Naive thymus-derived CD8-positive, alpha-beta T cell (primary cell): ENCODE measurements around the gene KCNA3. TPM values are rescaled to one million over a fixed set of nuclear protein-coding genes. Genes with fewer than 3 reads are reported as not detected.

Experiments used
- ATAC-seq, 2 donors: fragments of 150-1000 bp; cut with Tn5 transposase in 1 of 2; sonication (Bioruptor Pico), chemical (Tn5 transposase) in 1 of 2; 1 replicate in 1 of 2; 2 replicates in 1 of 2; pipeline ENCODE4 v1.10.0; 2021; ENCODE audit warnings: mild to moderate bottlenecking in 2 of 2, moderate library complexity in 2 of 2
- POLR2A ChIA-PET: fragments of 350-600 bp; sonication (Branson Sonifier 250); formaldehyde crosslinking; loops from one replicate; lab custom pipeline; 2021; ENCODE audit warnings: antibody characterized with exemption; lab: Charles Lee
- DNase-seq, 10 donors: peaks; one replicate each; pipeline versions ENCODE4 v3.0.0 to v3.0.0-alpha.2; 2020 to 2022
- H3K27ac Mint-ChIP-seq, 10 donors: one replicate each; pipeline ENCODE4 v1.8.0; 2020 to 2022; ENCODE audit warnings: mild to moderate bottlenecking in 10 of 10, mixed read lengths in 10 of 10, moderate library complexity in 4 of 10, inconsistent platforms in 1 of 10
- H3K27me3 Mint-ChIP-seq, 5 donors: one replicate each; pipeline ENCODE4 v1.8.0; 2021 to 2022; ENCODE audit warnings: mixed read lengths in 5 of 5
- H3K36me3 Mint-ChIP-seq, 3 donors: one replicate each; pipeline ENCODE4 v1.8.0; 2020 to 2022; ENCODE audit warnings: mixed read lengths in 3 of 3, mild to moderate bottlenecking in 2 of 3, inconsistent platforms in 1 of 3
- H3K4me1 Mint-ChIP-seq, 4 donors: one replicate each; pipeline ENCODE4 v1.8.0; 2021 to 2022; ENCODE audit warnings: mixed read lengths in 4 of 4
- H3K4me3 Mint-ChIP-seq, 10 donors: one replicate each; pipeline ENCODE4 v1.8.0; 2020 to 2022; ENCODE audit warnings: mild to moderate bottlenecking in 10 of 10, mixed read lengths in 10 of 10, moderate library complexity in 6 of 10, inconsistent platforms in 1 of 10
- H3K9me3 Mint-ChIP-seq, 9 donors: one replicate each; pipeline ENCODE4 v1.8.0; 2020 to 2022; ENCODE audit warnings: mixed read lengths in 9 of 9, mild to moderate bottlenecking in 3 of 9, inconsistent platforms in 1 of 9, moderate library complexity in 1 of 9
- polyA plus RNA-seq, 3 donors: library from polyadenylated mRNA; unstranded; fragments of 300-500 nt; fragmentation: Illumina TruSeq; gene quantifications; one replicate each; pipeline ENCODE4 v1.2.3, GENCODE V29; 2021
- total RNA-seq, 8 experiments: library from RNA in 2 of 8; stranded (reverse) in 2 of 8; gene quantifications; one replicate each; pipeline ENCODE4 v1.2.3 and lab custom pipeline; 2021 to 2026

The KCNA3 gene
- total and polyA plus RNA-seq, 5 experiments from 2014 or later, result 55.6 to 78.7 (median 67.9) TPM

DNA sequence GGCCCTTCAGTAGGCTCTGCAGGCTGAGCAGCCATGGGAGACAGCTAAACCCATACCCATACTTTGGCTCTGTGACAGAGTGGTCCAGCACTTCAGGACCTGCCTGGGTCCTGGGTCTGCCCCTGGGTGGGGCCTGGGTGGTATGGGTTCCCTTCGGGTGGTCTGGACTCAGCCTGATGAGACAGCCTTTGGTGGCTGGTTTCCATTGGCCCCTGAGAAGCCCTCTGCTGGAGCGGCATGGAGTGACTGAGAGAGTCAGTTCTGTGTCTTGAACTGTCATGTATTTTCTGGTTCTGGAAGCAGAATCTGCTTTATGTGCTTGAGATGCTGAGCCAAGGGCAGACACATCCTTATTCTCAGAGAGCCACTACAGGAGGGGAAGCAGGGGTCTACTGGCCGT is 37.3 kb downstream of the KCNA3 start:
- Mint-ChIP-seq H3K9me3 (peaks cover 0 to 22% (median 5%) of the 10 kb centered on the region in 9 donors), H3K27ac (peak overlapping the region; percentile 40 to 88 (median 80)), H3K4me1 (peaks cover 12 to 91% (median 67%) of the 10 kb centered on the region in 4 donors), H3K4me3 (peak overlapping the region in 5 of 10 donors; percentile 5 to 43 (median 27)), H3K27me3 (no peaks in the 10 kb centered on the region), H3K36me3 (peaks cover 0 to 5% (median 0%) of the 10 kb centered on the region in 3 donors)
- DNase-seq, result no peak
- POLR2A ChIA-PET, result interaction anchor here (0.6 to 6.4 kb wide), 6 partner anchors 11 to 1552 kb away, joined by 3 to 87 read pairs (median 6); partner anchors contain the start of gene KCNA3
- ATAC-seq, result peak; percentile 9 to 22

DNA sequence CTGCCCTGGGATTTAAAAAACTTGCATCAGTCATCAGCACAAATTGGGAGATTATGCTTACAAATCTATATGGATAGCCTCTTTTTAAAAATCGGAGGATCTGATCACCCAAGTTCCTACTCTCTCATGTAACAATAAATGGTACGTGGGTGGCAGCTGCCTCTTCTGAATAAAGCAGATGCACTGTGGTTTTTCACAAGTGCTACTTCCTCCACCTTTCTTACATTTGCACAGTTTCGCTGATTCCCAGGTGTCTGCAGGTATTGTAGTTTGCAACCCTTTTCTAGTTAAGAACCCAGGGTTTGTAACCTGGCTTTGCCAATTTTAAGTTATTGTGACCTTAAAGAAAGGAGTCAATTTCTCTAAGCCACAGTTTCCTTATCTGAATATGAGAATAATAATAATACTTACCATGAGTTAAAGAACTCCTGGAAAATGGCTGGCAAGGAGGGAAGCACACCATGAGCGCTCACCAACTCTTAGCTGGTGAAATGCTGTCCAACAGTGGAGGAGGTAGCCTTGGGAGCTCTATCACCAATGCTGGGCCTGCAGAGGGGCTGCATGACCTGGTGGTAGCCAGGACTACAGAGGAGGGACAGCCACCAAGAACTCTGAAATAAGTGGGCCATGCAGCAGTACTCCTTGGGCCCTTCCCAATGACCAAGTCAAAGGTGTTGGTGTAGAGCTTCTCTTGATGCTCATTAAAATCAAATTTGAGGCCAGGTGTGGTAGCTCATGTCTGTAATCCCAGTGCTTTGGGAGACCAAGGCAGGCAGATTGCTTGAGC is 38.4 kb downstream of the KCNA3 start:
- DNase-seq (peak in 4 of 10 donors; percentile 24 to 54 (median 43)), ATAC-seq (peak; percentile 31 to 35)
- Mint-ChIP-seq H3K27ac (peak overlapping the region in 8 of 10 donors; percentile 79 to 93 (median 88)), H3K4me1 (peaks cover 2 to 81% (median 60%) of the 10 kb centered on the region in 4 donors), H3K9me3 (peaks cover 0 to 16% (median 1%) of the 10 kb centered on the region in 9 donors), H3K27me3 (no peaks in the 10 kb centered on the region), H3K36me3 (peaks cover 0 to 1% (median 0%) of the 10 kb centered on the region in 3 donors), H3K4me3 (peak overlapping the region; percentile 23 to 74 (median 67))
- POLR2A ChIA-PET, result interaction anchor here (0.9 to 6.4 kb wide), 8 partner anchors 9 to 151 kb away, joined by 3 to 87 read pairs (median 4); partner anchors contain the start of gene KCNA3

- Mint-ChIP-seq H3K4me3 (peak overlapping the region in 9 of 10 donors; percentile 57 to 74 (median 68)), H3K9me3 (peaks cover 0 to 9% (median 0%) of the 10 kb centered on the region in 9 donors), H3K27me3 (no peaks in the 10 kb centered on the region), H3K27ac (peak overlapping the region in 8 of 10 donors; percentile 79 to 93 (median 88)), H3K4me1 (peaks cover 0 to 75% (median 57%) of the 10 kb centered on the region in 4 donors), H3K36me3 (no peaks in the 10 kb centered on the region)
- DNase-seq, result no peak
- ATAC-seq, result no peak
- POLR2A ChIA-PET, result interaction anchor here (0.6 to 6.4 kb wide), 10 partner anchors 10 to 152 kb away, joined by 3 to 87 read pairs (median 4); partner anchors contain the start of gene KCNA3
Measured at GRCh38 chr1:110635434-110635833, 39.3 kb downstream of the KCNA3 start.

DNA sequence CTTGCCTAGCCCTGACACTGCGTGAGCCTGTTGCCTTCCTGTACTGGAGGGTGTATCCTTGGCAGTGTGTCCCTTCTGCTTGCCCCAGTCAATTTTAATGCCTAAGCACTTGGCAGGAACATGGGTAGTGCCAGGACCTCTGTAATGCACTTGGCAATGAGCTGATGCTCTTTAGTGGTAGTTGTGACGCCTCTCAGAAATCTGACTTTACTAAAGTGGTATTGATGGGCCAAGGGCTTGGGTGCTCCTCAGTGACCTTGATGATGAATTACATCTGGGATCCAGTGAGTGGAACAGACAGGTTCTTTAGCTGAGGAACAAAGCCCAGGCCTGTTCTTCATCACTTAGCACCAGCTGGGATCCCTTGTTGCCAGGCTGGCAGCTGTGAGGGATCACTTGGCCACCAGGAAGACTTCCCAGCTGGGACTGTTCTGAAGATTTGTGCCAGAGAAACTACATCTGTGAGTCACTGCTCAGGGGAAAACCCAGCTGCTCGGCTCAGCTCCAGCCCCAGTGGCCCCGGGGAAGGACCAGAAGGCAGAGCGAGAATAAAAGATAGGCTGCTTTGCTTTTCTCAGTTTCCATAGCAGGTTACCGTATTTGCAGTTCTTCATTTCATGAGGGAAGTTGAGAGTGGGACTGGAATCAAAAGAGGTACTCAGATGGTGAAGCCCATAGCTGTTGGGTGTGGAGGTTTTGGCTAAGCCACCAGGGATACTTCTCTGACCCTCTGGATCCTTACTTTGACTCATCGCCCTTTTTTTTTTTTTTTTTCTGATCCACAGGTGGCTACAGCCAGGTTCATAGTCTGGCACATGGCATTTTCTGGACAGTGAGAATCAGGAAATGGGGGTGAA is 40.1 kb downstream of the KCNA3 start:
- POLR2A ChIA-PET, result interaction anchor here (0.6 to 6.4 kb wide), 12 partner anchors 10 to 304 kb away, joined by 3 to 87 read pairs (median 4); partner anchors contain the start of gene KCNA3
- H3K36me3 Mint-ChIP-seq, result no peaks in the 10 kb centered on the region
- H3K4me1 Mint-ChIP-seq, result peaks cover 0 to 68% (median 50%) of the 10 kb centered on the region in 4 donors

GRCh38 chr1:110634086-110634454 is 40.7 kb downstream of the KCNA3 start:
- H3K4me1 Mint-ChIP-seq, result peaks cover 0 to 66% (median 46%) of the 10 kb centered on the region in 4 donors
- ATAC-seq (no peak), DNase-seq (no peak)
- H3K27me3 Mint-ChIP-seq, result no peaks in the 10 kb centered on the region
- peak overlapping the region in 6 of 10 donors; percentile 2 to 73 (median 70) for H3K4me3 Mint-ChIP-seq
- peak overlapping the region in 8 of 10 donors; percentile 79 to 93 (median 88) for H3K27ac Mint-ChIP-seq
- no peaks in the 10 kb centered on the region for H3K36me3 Mint-ChIP-seq
- POLR2A ChIA-PET, result interaction anchor here (0.6 to 6.4 kb wide), 4 partner anchors 14 to 305 kb away, joined by 6 to 87 read pairs (median 21); partner anchors contain the start of gene KCNA3
- H3K9me3 Mint-ChIP-seq, result no peaks in the 10 kb centered on the region

More for the DNA sequence above, 40.1 kb downstream of the KCNA3 start:
- Mint-ChIP-seq H3K27ac (peak overlapping the region in 8 of 10 donors; percentile 79 to 93 (median 88)), H3K27me3 (no peaks in the 10 kb centered on the region), H3K9me3 (peaks cover 0 to 1% (median 0%) of the 10 kb centered on the region in 9 donors), H3K4me3 (peak overlapping the region in 9 of 10 donors; percentile 33 to 73 (median 68))
- ATAC-seq (peak in 1 of 2 donors; percentile 33), DNase-seq (peak in 6 of 10 donors; percentile 4 to 41 (median 24))

DNA sequence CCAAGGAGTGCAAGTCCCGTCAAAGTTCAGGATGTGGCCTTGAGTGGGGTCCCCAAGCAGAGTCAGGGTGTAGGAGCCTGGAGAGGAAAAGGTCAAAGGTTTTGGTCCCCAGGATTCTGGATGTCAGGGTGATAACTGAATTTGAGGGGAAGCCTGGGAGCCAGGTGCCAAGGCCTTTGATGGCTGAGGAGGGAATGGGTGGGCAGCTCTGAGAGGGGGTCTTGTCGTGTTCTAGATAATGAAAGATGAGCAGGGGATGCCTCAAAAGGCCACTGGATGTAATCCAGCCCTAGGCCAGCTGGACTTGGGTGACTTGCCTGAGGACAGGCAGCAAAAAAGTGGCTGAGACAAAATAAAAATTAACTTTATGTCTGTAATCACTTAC is 41.1 kb downstream of the KCNA3 start:
- H3K4me3 Mint-ChIP-seq, result peak overlapping the region in 4 of 10 donors; percentile 21 to 50 (median 35)
- POLR2A ChIA-PET, result interaction anchor here (0.6 to 6.4 kb wide), 3 partner anchors 15 to 305 kb away, joined by 6 to 87 read pairs (median 32); partner anchors contain the start of gene KCNA3

DNA sequence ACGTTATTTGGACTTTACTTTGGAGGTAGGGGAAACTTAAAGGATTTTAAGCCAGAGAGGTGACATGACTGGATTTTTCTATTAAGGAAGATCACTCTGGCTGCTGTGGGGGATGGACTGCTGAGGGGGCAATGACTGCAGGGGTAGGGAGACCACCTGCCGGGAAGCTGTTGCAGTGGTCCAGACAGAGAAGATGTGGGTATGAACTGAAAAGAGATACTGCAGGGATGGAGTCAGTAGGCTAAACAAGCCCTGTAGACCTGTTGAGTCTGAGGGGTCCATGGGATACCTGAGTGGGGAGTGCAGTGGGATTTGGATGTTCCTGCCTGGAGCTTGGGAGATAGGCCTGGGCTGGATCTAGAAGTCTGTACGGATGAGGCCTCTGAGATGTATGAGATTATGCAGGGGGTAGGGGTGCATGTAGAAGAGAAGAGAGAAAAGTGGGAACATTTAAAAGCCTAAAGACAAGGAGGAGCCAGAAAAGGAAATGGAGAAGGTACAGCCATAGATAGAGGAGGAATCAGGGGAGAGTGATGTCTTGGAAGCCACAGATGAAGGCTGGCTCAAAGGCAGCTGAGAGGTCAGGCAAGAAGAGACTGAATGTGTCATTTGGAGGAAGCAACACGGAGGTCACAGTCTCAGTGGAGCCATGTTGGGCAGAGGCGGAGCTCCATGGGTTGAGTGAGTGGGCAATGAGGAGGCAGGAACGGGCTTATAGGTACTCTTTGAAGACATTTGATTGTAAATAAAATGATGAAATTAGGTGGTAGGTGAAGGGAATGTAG is 42.7 kb downstream of the KCNA3 start:
- H3K4me3 Mint-ChIP-seq, result no peak overlapping the region
- H3K36me3 Mint-ChIP-seq, result no peaks in the 10 kb centered on the region
- no peak for ATAC-seq
- peaks cover 5 to 48% (median 36%) of the 10 kb centered on the region in 4 donors for H3K4me1 Mint-ChIP-seq
- H3K9me3 Mint-ChIP-seq, result no peaks in the 10 kb centered on the region
- DNase-seq, result no peak
- POLR2A ChIA-PET, result interaction anchor here (0.9 to 3.3 kb wide), 7 partner anchors 8 to 148 kb away, joined by 3 to 41 read pairs (median 7); partner anchors contain the start of gene KCNA3
- H3K27ac Mint-ChIP-seq, result no peak overlapping the region
- H3K27me3 Mint-ChIP-seq, result no peaks in the 10 kb centered on the region

More for the DNA sequence above, 41.1 kb downstream of the KCNA3 start:
- no peaks in the 10 kb centered on the region for H3K27me3 Mint-ChIP-seq
- no peaks in the 10 kb centered on the region for H3K9me3 Mint-ChIP-seq
- ATAC-seq (no peak), DNase-seq (no peak)
- H3K27ac Mint-ChIP-seq, result peak overlapping the region in 7 of 10 donors; percentile 65 to 88 (median 81)
- peaks cover 0 to 62% (median 44%) of the 10 kb centered on the region in 4 donors for H3K4me1 Mint-ChIP-seq
- no peaks in the 10 kb centered on the region for H3K36me3 Mint-ChIP-seq

- DNase-seq (peak; percentile 66 to 89 (median 83)), ATAC-seq (peak; percentile 78 to 84)
- Mint-ChIP-seq H3K9me3 (no peaks in the 10 kb centered on the region), H3K27me3 (no peaks in the 10 kb centered on the region), H3K36me3 (no peaks in the 10 kb centered on the region), H3K4me1 (peaks cover 11 to 44% (median 32%) of the 10 kb centered on the region in 4 donors), H3K27ac (no peak overlapping the region), H3K4me3 (no peak overlapping the region)
- POLR2A ChIA-PET, result interaction anchor here (0.9 to 3.3 kb wide), 9 partner anchors 9 to 156 kb away, joined by 3 to 41 read pairs (median 7); partner anchors contain the start of gene KCNA3
Measured at GRCh38 chr1:110630839-110631663, 43.7 kb downstream of the KCNA3 start.

GRCh38 chr1:110628323-110629105 is 46.2 kb downstream of the KCNA3 start:
- Mint-ChIP-seq H3K27me3 (no peaks in the 10 kb centered on the region), H3K9me3 (peaks cover 0 to 3% (median 0%) of the 10 kb centered on the region in 9 donors), H3K36me3 (no peaks in the 10 kb centered on the region), H3K27ac (peak overlapping the region in 2 of 10 donors; percentile 27 to 38), H3K4me3 (no peak overlapping the region), H3K4me1 (peaks cover 8 to 18% (median 14%) of the 10 kb centered on the region in 4 donors)
- DNase-seq (no peak), ATAC-seq (no peak)
- POLR2A ChIA-PET, result interaction anchor here (1.2 kb wide), 1 partner anchor 138 kb away, joined by 3 read pairs; no protein-coding TSS in a partner anchor

DNA sequence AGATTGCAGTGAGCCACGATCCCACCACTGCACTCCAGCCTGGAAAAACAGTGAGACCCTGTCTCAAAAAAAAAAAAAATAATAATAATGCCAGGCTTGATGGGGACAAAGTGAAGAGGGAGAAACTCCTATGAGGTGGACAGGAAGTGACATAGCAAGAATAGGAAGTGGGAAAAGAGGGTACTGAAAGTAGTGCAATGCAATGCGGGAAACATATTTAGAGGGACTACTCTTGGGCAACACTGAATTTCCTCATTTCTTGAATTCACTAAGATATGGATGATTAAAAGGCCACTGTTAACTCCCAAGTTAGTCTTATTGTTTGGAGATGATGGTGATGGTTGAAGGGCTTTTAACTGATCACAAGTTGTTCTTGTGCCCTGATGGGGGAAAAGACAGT is 47.0 kb downstream of the KCNA3 start:
- Mint-ChIP-seq H3K4me3 (no peak overlapping the region), H3K36me3 (peaks cover 0 to 3% (median 0%) of the 10 kb centered on the region in 3 donors), H3K4me1 (peaks cover 3 to 11% (median 10%) of the 10 kb centered on the region in 4 donors), H3K27me3 (no peaks in the 10 kb centered on the region), H3K9me3 (peaks cover 0 to 4% (median 0%) of the 10 kb centered on the region in 9 donors), H3K27ac (peak overlapping the region in 1 of 10 donors; percentile 16)
- POLR2A ChIA-PET, result no interaction called here
- DNase-seq (no peak), ATAC-seq (no peak)
